ENCODE data around the gene TMEM174.

Gene TMEM174

DNA sequence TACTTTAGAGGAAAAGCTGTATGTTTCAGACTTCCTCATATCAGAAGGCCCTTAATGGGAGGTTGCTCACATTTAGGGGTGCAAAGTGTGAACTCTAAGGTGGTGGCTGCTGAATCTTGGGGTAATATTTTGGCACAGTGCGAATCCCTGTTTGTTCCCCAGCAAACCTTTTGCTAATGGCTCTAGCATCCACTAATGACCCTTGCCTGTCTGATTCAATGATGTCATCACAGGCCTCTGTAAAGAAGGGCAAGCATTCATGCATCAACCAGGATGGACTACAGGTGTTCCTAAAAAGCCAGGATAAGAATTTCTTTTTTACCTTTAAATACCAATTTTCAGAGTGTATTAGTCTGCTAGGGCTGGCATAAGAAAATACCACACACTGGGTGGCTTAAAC lies 32.2 kb upstream of the TMEM174 start:
- no peak overlapping the region for H3K4me3 ChIP-seq (ENCODE audit: low read depth in 1 of 2, low read length in 2 of 2)
- H3K79me2 ChIP-seq (ENCODE audit: insufficient read depth, low read length) = no peaks in the 10 kb centered on the region
- no peak overlapping the region for H3K4me2 ChIP-seq (ENCODE audit: insufficient read depth, low read length)
- H3K27me3 ChIP-seq (ENCODE audit: insufficient read depth, low read length, poor library complexity) = peaks cover 5% of the 10 kb centered on the region
- H3K9ac ChIP-seq (ENCODE audit: low read depth, low read length) = no peak overlapping the region
- DNase-seq = no peak
- TF ChIP-seq EZH2 (IDR thresholded peaks at IDR 0.05; ENCODE audit: borderline replicate concordance, low read depth, low read length, severe bottlenecking) = no peak
- TF ChIP-seq, protein P1, sequence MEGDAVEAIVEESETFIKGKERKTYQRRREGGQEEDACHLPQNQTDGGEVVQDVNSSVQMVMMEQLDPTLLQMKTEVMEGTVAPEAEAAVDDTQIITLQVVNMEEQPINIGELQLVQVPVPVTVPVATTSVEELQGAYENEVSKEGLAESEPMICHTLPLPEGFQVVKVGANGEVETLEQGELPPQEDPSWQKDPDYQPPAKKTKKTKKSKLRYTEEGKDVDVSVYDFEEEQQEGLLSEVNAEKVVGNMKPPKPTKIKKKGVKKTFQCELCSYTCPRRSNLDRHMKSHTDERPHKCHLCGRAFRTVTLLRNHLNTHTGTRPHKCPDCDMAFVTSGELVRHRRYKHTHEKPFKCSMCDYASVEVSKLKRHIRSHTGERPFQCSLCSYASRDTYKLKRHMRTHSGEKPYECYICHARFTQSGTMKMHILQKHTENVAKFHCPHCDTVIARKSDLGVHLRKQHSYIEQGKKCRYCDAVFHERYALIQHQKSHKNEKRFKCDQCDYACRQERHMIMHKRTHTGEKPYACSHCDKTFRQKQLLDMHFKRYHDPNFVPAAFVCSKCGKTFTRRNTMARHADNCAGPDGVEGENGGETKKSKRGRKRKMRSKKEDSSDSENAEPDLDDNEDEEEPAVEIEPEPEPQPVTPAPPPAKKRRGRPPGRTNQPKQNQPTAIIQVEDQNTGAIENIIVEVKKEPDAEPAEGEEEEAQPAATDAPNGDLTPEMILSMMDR (IDR thresholded peaks at IDR 0.05; ENCODE audit: borderline replicate concordance, extremely low read depth, low read length, poor library complexity, severe bottlenecking) = no peak
- ATAC-seq (ENCODE audit: insufficient read depth, low read depth) = no peak
- H3K4me1 ChIP-seq (ENCODE audit: insufficient read depth, low read length) = no peaks in the 10 kb centered on the region
- H2AFZ ChIP-seq (ENCODE audit: low read depth, low read length) = no peak overlapping the region
- H4K20me1 ChIP-seq (ENCODE audit: insufficient read depth, low read length) = no peaks in the 10 kb centered on the region
- no peak overlapping the region for H3K27ac ChIP-seq (ENCODE audit: low read length)
- H3K9me3 ChIP-seq (ENCODE audit: insufficient read depth, low read length, severe bottlenecking) = no peaks in the 10 kb centered on the region
- H3K36me3 ChIP-seq (ENCODE audit: insufficient read depth, low read length) = no peaks in the 10 kb centered on the region

DNA sequence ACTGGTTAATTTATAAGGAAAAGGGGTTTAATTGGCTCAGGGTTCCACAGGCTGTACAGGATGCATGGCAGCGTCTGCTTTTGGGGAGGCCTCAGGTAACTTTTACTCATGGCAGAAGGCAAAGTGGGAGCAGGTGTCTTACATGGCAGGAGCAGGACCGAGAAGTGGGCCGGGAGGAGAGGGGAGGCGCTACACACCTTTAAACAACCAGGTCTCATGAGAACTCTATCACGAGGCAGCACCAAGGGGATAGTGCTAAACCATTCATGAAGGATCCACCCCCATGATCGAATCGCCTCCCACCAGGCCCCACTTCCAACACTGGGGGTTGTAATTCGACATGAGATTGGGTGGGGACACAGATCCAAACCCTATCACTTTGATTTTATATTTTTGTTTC lies 31.0 kb upstream of the TMEM174 start:
- H3K27ac ChIP-seq (ENCODE audit: low read length) = no peak overlapping the region
- H3K27me3 ChIP-seq (ENCODE audit: insufficient read depth, low read length, poor library complexity) = peaks cover 5% of the 10 kb centered on the region
- DNase-seq (no peak), ATAC-seq (ENCODE audit: insufficient read depth, low read depth) (no peak)
- no peaks in the 10 kb centered on the region for H3K79me2 ChIP-seq (ENCODE audit: insufficient read depth, low read length)
- H3K36me3 ChIP-seq (ENCODE audit: insufficient read depth, low read length) = no peaks in the 10 kb centered on the region
- H4K20me1 ChIP-seq (ENCODE audit: insufficient read depth, low read length) = no peaks in the 10 kb centered on the region
- H3K4me3 ChIP-seq (ENCODE audit: low read depth in 1 of 2, low read length in 2 of 2) = no peak overlapping the region
- H3K9me3 ChIP-seq (ENCODE audit: insufficient read depth, low read length, severe bottlenecking) = no peaks in the 10 kb centered on the region
- no peaks in the 10 kb centered on the region for H3K4me1 ChIP-seq (ENCODE audit: insufficient read depth, low read length)
- H3K4me2 ChIP-seq (ENCODE audit: insufficient read depth, low read length) = no peak overlapping the region
- H2AFZ ChIP-seq (ENCODE audit: low read depth, low read length) = no peak overlapping the region
- no peak overlapping the region for H3K9ac ChIP-seq (ENCODE audit: low read depth, low read length)
- TF ChIP-seq EZH2 (IDR thresholded peaks at IDR 0.05; ENCODE audit: borderline replicate concordance, low read depth, low read length, severe bottlenecking) = no peak
- TF ChIP-seq, protein P1 (IDR thresholded peaks at IDR 0.05; ENCODE audit: borderline replicate concordance, extremely low read depth, low read length, poor library complexity, severe bottlenecking) = no peak

DNA sequence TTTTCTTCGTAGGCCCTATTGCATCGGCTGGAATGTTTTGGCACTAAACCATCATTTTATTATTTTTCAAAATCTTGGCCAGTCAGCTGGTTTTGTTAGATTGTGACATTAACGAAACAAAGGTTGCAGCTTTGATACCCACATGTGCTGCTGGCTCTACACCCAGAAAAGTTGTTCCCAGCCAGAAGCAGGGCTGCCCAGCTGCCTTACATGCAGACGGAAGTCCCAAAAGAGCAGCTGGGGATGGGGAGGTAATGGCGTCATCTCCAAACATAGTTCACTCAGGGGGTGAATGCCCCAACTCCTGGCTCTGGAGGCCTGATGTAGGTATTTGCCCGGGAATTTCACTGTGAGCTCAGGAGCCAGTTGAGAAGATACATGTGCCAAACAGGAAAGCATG lies 29.3 kb upstream of the TMEM174 start:
- no peak overlapping the region for H3K27ac ChIP-seq (ENCODE audit: low read length)
- no peak overlapping the region for H2AFZ ChIP-seq (ENCODE audit: low read depth, low read length)
- no peak overlapping the region for H3K4me3 ChIP-seq (ENCODE audit: low read depth in 1 of 2, low read length in 2 of 2)
- no peaks in the 10 kb centered on the region for H3K9me3 ChIP-seq (ENCODE audit: insufficient read depth, low read length, severe bottlenecking)
- no peak for ATAC-seq (ENCODE audit: insufficient read depth, low read depth)
- TF ChIP-seq, protein P1 (IDR thresholded peaks at IDR 0.05; ENCODE audit: borderline replicate concordance, extremely low read depth, low read length, poor library complexity, severe bottlenecking) = no peak
- TF ChIP-seq EZH2 (IDR thresholded peaks at IDR 0.05; ENCODE audit: borderline replicate concordance, low read depth, low read length, severe bottlenecking) = no peak
- H3K9ac ChIP-seq (ENCODE audit: low read depth, low read length) = no peak overlapping the region
- no peaks in the 10 kb centered on the region for H3K4me1 ChIP-seq (ENCODE audit: insufficient read depth, low read length)
- H3K27me3 ChIP-seq (ENCODE audit: insufficient read depth, low read length, poor library complexity) = peaks cover 5% of the 10 kb centered on the region
- H3K79me2 ChIP-seq (ENCODE audit: insufficient read depth, low read length) = no peaks in the 10 kb centered on the region
- H4K20me1 ChIP-seq (ENCODE audit: insufficient read depth, low read length) = no peaks in the 10 kb centered on the region
- DNase-seq = no peak
- no peak overlapping the region for H3K4me2 ChIP-seq (ENCODE audit: insufficient read depth, low read length)
- H3K36me3 ChIP-seq (ENCODE audit: insufficient read depth, low read length) = no peaks in the 10 kb centered on the region

DNA sequence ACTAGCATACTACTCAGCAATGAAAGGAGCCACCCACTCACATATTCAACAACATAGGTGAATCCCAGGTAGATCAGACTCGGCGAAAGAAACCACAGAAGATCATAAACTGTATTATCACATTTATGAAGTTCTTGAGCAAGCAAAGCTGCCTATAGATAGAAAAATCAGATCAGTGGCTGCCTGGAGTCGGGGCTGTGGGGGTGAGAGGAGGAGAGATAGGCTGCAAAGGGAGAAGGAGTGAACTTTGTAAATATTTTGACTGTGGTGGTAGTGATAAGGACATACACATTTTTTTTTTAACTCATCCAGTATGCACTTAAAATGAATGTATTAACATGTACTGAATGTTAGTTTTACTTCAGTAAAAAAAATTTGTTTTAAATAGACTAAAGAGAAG lies 23.5 kb upstream of the TMEM174 start:
- no peaks in the 10 kb centered on the region for H3K4me1 ChIP-seq (ENCODE audit: insufficient read depth, low read length)
- H3K4me2 ChIP-seq (ENCODE audit: insufficient read depth, low read length) = no peak overlapping the region
- peaks cover 22% of the 10 kb centered on the region for H3K27me3 ChIP-seq (ENCODE audit: insufficient read depth, low read length, poor library complexity)
- H3K27ac ChIP-seq (ENCODE audit: low read length) = no peak overlapping the region
- H3K9ac ChIP-seq (ENCODE audit: low read depth, low read length) = no peak overlapping the region
- TF ChIP-seq EZH2 (IDR thresholded peaks at IDR 0.05; ENCODE audit: borderline replicate concordance, low read depth, low read length, severe bottlenecking) = no peak
- TF ChIP-seq, protein P1 (IDR thresholded peaks at IDR 0.05; ENCODE audit: borderline replicate concordance, extremely low read depth, low read length, poor library complexity, severe bottlenecking) = no peak
- no peaks in the 10 kb centered on the region for H3K79me2 ChIP-seq (ENCODE audit: insufficient read depth, low read length)
- DNase-seq (no peak), ATAC-seq (ENCODE audit: insufficient read depth, low read depth) (no peak)
- H2AFZ ChIP-seq (ENCODE audit: low read depth, low read length) = no peak overlapping the region
- H4K20me1 ChIP-seq (ENCODE audit: insufficient read depth, low read length) = no peaks in the 10 kb centered on the region
- no peak overlapping the region for H3K4me3 ChIP-seq (ENCODE audit: low read depth in 1 of 2, low read length in 2 of 2)
- no peaks in the 10 kb centered on the region for H3K9me3 ChIP-seq (ENCODE audit: insufficient read depth, low read length, severe bottlenecking)
- H3K36me3 ChIP-seq (ENCODE audit: insufficient read depth, low read length) = no peaks in the 10 kb centered on the region

Measured in DND-41 (cell line).